HepG2 (cell line): Measurements from ENCODE around the gene CUL7. TPM values are rescaled to one million over a fixed set of nuclear protein-coding genes. Genes with fewer than 3 reads are reported as not detected.
A peak's percentile ranks its signal among the peaks of the same experiment; 100 is the strongest.

Experiments used
- ARID4A ChIP-seq: sonication (generic); formaldehyde crosslinking; IDR thresholded peaks from 2 replicates; pipeline ENCODE4 v1.5.0; 2020; ENCODE audit warnings: mild to moderate bottlenecking, missing genetic modification reagents, borderline replicate concordance
- CTCF ChIP-seq: sonication (generic); formaldehyde crosslinking; IDR thresholded peaks from 2 replicates; pipeline ENCODE4 v1.5.0; 2020; ENCODE audit warnings: mild to moderate bottlenecking, missing genetic modification reagents, moderate library complexity
- KLF13 ChIP-seq: sonication (generic); formaldehyde crosslinking; IDR thresholded peaks from 2 replicates; pipeline ENCODE4 v1.4.0; 2020; ENCODE audit warnings: mild to moderate bottlenecking, missing genetic modification reagents
- MEIS2 ChIP-seq: sonication (generic); formaldehyde crosslinking; IDR thresholded peaks from 2 replicates; pipeline ENCODE4 v1.9.0; 2021; ENCODE audit warnings: mild to moderate bottlenecking, missing genetic modification reagents
- MNT ChIP-seq: fragments of 450-650 bp; IDR thresholded peaks from 2 replicates; pipeline ENCODE4 v1.6.1; 2016
- MYPOP ChIP-seq: sonication (generic); formaldehyde crosslinking; IDR thresholded peaks from 2 replicates; pipeline ENCODE4 v1.8.1; 2023; ENCODE audit warnings: mild to moderate bottlenecking, moderate library complexity, missing genetic modification reagents
- XRCC5 ChIP-seq: fragments of 200-400 bp; formaldehyde crosslinking; optimal IDR thresholded peaks from 2 replicates; pipeline ENCODE3; 2017; ENCODE audit warnings: mild to moderate bottlenecking, low read length
- ZBTB14 ChIP-seq: sonication (generic); formaldehyde crosslinking; IDR thresholded peaks from 2 replicates; pipeline ENCODE4 v1.4.0; 2020; ENCODE audit warnings: missing genetic modification reagents
- ZBTB2 ChIP-seq: sonication (generic); formaldehyde crosslinking; IDR thresholded peaks from 2 replicates; pipeline ENCODE4 v1.8.0; 2022; ENCODE audit warnings: low read depth, missing genetic modification reagents
- ZFP90 ChIP-seq: sonication (generic); formaldehyde crosslinking; IDR thresholded peaks from 2 replicates; pipeline ENCODE4 v1.8.0; 2022; ENCODE audit warnings: missing genetic modification reagents, mild to moderate bottlenecking, inconsistent platforms, borderline replicate concordance
- ZMAT3 ChIP-seq: sonication (generic); formaldehyde crosslinking; conservative IDR thresholded peaks from 2 replicates; pipeline ENCODE4 v1.7.0; 2021; ENCODE audit warnings: missing genetic modification reagents
- ZNF160 ChIP-seq: sonication (generic); formaldehyde crosslinking; IDR thresholded peaks from 2 replicates; pipeline ENCODE4 v1.8.0; 2022; ENCODE audit warnings: mild to moderate bottlenecking, inconsistent platforms, missing genetic modification reagents
- ZNF232 ChIP-seq: sonication (generic); formaldehyde crosslinking; IDR thresholded peaks from 2 replicates; pipeline ENCODE4 v1.4.0; 2020; ENCODE audit warnings: missing genetic modification reagents, borderline replicate concordance
- ZNF501 ChIP-seq: sonication (generic); formaldehyde crosslinking; IDR thresholded peaks from 2 replicates; pipeline ENCODE4 v1.5.1; 2020; ENCODE audit warnings: mild to moderate bottlenecking, moderate library complexity, missing genetic modification reagents
- ZNF883 ChIP-seq: sonication (generic); formaldehyde crosslinking; IDR thresholded peaks from 2 replicates; pipeline ENCODE4 v1.5.1; 2020; ENCODE audit warnings: mild to moderate bottlenecking, missing genetic modification reagents; ENCODE audit errors: not compliant biosample characterization
- polyA plus RNA-seq, 8 experiments: library from polyadenylated mRNA; depleted of rRNA in 3 of 8; stranded (reverse) in 7 of 8; unstranded in 1 of 8; fragments of >200 nt; fragmentation: Illumina TruSeq in 4 of 8; extraction: Trizol in 4 of 8; gene quantifications; 2 replicates each; pipeline versions ENCODE4 v1.2.1 to v1.2.3, GENCODE V29; 2011 to 2016; ENCODE audit warnings: low read depth in 4 of 8, missing spikeins in 1 of 8, mixed read lengths in 1 of 8; ENCODE audit not compliant: insufficient read depth in 1 of 8
- total RNA-seq, 5 experiments: library from RNA; depleted of rRNA; stranded (reverse); fragments of >200 nt; fragmentation: Illumina TruSeq; extraction: Trizol; gene quantifications; 2 replicates each; pipeline ENCODE4 v1.2.3, GENCODE V29; 2016; ENCODE audit warnings: low read depth in 1 of 5

CUL7 gene
- total and polyA plus RNA-seq, 2 of the 13 experiments (the other 11 are each of a cell fraction or from before 2014, with no cell fraction given), result 32.0 to 60.7 TPM

GRCh38 chr6:43021270-43022047 lies 32.2 kb downstream of the CUL7 start, which contains the start of gene RRP36 (continued):
- TF ChIP-seq ZMAT3 (peak; percentile 60; the same call in 1 of the 2 replicates), ARID4A (CRISPR knock-in tag) (peak; percentile 81), CTCF (CRISPR knock-in tag) (0 out of 2 replicates have a peak, but pooled peaks have one; percentile 10), ZNF501 (CRISPR knock-in tag) (peak; percentile 68; the same call in 1 of the 2 replicates), MYPOP (CRISPR knock-in tag) (peak; percentile 42; the same call in 1 of the 2 replicates), KLF13 (CRISPR knock-in tag) (0 out of 2 replicates have a peak, but pooled peaks have one; percentile 33), XRCC5 (peak; percentile 52), ZNF232 (CRISPR knock-in tag) (peak; percentile 85; the same call in 1 of the 2 replicates), ZNF883 (peak; percentile 88), MEIS2 (peak; percentile 72; the same call in 1 of the 2 replicates), ZNF160 (CRISPR knock-in tag) (peak; percentile 83; the same call in 1 of the 2 replicates), ZBTB2 (CRISPR knock-in tag) (0 out of 2 replicates have a peak, but pooled peaks have one; percentile 53), MNT (no peak), ZFP90 (CRISPR knock-in tag) (peak; percentile 90), ZBTB14 (CRISPR knock-in tag) (peak; percentile 37; the same call in 1 of the 2 replicates)
